ENCODE results near the gene CPSF3.

Gene CPSF3

DNA sequence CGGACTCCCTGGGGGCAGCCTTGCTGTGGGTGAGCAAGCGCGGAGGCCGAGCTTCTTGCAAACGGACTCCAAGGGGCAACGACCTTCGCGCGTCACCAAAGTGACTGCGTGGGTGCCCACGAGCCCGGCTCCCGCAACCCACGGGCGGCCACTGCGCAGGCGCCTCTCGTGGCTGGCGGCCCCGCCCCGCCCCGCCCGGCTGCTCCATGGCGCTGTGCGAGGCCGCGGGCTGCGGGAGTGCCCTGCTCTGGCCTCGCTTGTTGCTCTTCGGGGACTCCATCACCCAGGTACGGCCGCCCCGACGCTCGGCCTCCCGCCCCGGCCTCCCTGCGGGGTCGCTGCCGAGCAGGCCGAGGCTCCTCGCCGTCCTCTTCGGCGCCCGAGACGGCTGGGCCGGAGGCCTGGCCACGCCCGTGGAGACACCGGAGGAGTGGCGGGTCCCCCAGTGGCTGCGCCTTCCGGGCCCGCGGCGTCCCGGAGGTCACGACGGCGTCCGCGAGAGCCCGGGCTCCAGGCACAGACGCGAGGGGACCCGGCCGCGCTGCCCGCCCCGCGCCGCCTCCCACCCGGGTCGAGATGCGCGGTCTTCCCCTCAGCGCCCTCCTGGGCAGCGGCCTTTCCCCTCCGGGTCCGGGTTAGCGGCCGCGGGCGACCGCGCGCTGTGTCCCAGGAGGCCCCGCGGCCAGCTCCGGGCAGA, 51.1 kb downstream of the CPSF3 start, which contains the start of gene IAH1:
Gene IAH1 (plus strand): TSS at position 191 of the 697 bp plus-strand sequence. CDS start 16 bp downstream, at position 207.
- TF ChIP-seq, protein P1, sequence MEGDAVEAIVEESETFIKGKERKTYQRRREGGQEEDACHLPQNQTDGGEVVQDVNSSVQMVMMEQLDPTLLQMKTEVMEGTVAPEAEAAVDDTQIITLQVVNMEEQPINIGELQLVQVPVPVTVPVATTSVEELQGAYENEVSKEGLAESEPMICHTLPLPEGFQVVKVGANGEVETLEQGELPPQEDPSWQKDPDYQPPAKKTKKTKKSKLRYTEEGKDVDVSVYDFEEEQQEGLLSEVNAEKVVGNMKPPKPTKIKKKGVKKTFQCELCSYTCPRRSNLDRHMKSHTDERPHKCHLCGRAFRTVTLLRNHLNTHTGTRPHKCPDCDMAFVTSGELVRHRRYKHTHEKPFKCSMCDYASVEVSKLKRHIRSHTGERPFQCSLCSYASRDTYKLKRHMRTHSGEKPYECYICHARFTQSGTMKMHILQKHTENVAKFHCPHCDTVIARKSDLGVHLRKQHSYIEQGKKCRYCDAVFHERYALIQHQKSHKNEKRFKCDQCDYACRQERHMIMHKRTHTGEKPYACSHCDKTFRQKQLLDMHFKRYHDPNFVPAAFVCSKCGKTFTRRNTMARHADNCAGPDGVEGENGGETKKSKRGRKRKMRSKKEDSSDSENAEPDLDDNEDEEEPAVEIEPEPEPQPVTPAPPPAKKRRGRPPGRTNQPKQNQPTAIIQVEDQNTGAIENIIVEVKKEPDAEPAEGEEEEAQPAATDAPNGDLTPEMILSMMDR (IDR thresholded peaks at IDR 0.05), result no peak

DNA sequence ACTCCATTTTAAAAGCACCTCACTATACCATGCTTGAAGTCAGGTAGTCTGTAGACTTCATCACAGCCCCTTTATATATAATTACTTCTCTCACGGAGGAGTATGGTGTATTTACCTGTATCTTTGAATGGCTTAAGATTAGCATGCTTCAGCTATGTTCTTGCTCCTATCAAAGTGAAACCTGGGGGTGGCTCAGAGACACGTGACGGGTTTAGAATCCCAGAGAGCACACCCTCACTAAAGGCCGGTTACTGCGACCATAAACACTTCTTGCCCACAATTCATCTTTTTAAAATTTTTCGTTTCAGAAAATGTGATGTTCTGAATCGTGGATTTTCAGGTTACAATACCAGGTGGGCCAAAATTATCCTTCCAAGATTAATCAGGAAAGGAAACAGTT, 54.5 kb downstream of the CPSF3 start:
- TF ChIP-seq, protein P1 (IDR thresholded peaks at IDR 0.05), result no peak

DNA sequence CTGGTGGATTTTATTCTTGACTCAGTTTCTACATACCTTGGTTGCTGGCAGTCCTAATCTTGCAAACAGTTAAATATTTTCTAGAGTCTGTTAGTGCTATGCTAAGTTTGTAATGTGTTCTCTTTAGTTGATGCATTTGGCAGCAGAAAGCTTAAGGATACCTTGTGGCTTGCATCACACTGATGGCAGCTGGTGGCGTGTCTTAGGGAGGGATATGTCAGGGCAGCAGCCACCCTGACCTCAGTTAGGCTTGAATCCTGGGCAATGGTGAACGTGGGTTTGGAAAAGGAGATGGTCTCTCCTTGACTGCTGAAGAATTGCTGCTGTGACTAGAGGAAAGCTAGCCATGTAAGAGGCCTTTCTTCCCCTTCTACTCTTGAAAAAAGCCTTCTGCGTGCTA, 55.1 kb downstream of the CPSF3 start:
- TF ChIP-seq, protein P1 (IDR thresholded peaks at IDR 0.05), result no peak

DNA sequence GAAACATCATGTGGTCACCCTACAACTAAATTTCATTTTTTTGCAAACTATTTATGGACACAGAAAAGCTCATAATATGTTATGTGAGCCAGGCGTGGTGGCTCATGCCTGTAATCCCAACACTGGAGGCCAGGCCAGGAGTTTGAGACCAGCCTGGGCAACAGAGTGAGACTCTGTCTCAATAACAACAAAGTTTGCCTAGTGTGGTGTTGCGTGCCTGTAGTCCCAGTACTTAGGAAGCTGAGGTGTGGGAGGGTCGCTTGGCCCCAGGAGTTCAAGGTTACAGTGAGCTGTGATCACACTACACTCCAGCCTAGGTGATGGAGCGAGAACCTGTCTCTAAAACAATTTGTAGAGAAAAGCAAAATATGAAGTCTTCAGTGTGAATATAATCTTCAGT, 56.7 kb downstream of the CPSF3 start:
- TF ChIP-seq, protein P1 (IDR thresholded peaks at IDR 0.05), result no peak

DNA sequence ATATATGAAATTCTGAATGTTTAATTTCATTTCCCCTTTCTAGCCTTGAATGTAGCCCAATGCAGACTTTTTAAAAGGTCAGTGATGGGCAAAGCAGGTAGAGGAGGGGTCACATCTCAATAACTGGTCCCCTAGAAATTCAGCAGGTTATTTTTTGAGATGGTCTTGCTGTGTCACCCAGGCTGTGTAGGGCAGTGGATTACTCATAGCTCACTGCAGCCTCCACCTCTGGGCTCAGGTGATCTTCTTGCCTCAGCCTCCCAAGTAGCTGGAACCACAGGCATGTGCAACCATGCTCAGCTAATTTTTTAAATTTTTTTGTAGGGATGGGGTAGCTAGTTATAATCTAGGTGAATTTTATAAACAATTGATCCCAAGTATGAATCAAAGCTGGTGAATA, 59.7 kb downstream of the CPSF3 start:
- TF ChIP-seq, protein P1 (IDR thresholded peaks at IDR 0.05), result no peak

DNA sequence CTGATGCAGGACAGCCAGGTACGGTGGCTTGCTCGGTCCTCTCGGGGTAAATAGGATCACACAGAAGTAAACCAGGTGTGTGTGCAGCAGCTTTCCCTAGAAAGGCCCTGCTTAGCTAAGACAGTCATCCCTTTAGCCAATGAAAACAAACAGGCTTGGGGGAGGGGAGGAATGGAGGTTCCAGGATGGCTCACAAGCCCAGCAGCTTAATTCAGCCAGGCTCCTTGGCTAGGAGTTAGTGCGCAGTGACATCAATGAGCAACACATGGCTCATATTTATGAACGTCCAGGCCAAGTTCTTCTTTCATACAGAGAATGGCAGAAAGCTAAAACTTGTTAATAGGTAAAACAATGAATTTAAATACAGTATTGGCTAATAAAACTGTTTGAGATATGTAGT, 61.1 kb downstream of the CPSF3 start:
- TF ChIP-seq, protein P1 (IDR thresholded peaks at IDR 0.05), result no peak

DNA sequence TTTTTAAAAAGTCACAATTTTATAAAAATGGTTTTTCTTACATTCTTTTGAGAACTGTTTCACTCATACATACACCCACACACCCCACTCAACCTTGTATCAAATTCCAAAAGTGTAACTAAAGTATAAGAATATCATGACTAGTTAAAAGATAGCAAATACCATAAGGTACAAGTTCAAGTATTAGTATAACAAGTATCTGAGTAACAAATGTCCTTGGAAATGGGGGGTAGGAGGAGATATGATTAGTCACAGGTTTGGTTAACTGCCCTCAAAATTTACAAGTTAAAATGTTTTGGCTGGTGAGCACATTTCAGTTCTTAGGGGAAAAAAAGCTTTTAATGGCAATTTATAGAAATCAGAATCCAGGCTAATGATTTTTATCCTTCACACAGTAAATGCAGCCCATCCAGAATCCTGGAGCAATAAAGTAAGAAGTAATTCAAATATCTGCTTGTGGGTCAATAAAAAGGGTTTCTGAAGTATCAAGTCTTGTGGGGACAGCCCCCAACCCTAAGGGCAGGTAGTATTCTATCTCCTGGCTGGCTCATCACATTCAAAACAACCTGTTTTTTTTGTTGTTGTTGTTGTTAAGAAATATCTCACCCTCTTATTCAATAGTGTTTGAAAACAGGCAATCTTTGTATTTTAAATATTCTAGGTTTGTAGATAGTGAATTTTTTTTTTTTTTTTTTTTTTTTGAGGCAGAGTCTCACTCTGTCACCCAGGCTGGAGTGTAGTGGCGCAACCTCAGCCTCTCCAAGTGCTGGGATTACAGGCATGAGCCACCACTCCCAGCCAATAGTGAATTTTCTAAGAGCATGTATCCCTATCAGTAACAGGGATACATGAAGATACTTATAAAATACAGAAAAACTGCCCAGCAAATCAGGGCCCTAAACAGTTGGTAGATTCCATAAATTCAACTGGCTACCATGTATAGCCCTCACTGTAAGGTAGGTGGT, 65.4 kb downstream of the CPSF3 start:
- TF ChIP-seq, protein P1 (IDR thresholded peaks at IDR 0.05), result no peak

Measured in LNCAP (cell line).